Gastroesophageal sphincter (tissue), 3 donors: ENCODE measurements around the gene FLNA.

Experiments used
- EP300 ChIP-seq: sonication (generic); formaldehyde crosslinking; IDR thresholded peaks from one replicate; pipeline ENCODE4 v1.6.1; 2017; ENCODE audit warnings: antibody characterized with exemption, mild to moderate bottlenecking
- POLR2AphosphoS5 ChIP-seq: sonication (generic); formaldehyde crosslinking; IDR thresholded peaks from one replicate; pipeline ENCODE4 v1.6.1; 2017; ENCODE audit warnings: antibody characterized with exemption
- TF ChIP-seq, protein P1 (sequence below), 4 experiments: fragments of 200-600 bp in 2 of 4; fragments of 450-650 bp in 2 of 4; sonication (generic) in 1 of 4; IDR thresholded peaks; one replicate each; pipeline ENCODE4 v1.5.1; 2017 to 2019; ENCODE audit warnings: antibody characterized with exemption in 4 of 4, mild to moderate bottlenecking in 2 of 4, moderate library complexity in 2 of 4

- TF ChIP-seq EP300 (no peak), POLR2AphosphoS5 (no peak)
- TF ChIP-seq, protein P1, sequence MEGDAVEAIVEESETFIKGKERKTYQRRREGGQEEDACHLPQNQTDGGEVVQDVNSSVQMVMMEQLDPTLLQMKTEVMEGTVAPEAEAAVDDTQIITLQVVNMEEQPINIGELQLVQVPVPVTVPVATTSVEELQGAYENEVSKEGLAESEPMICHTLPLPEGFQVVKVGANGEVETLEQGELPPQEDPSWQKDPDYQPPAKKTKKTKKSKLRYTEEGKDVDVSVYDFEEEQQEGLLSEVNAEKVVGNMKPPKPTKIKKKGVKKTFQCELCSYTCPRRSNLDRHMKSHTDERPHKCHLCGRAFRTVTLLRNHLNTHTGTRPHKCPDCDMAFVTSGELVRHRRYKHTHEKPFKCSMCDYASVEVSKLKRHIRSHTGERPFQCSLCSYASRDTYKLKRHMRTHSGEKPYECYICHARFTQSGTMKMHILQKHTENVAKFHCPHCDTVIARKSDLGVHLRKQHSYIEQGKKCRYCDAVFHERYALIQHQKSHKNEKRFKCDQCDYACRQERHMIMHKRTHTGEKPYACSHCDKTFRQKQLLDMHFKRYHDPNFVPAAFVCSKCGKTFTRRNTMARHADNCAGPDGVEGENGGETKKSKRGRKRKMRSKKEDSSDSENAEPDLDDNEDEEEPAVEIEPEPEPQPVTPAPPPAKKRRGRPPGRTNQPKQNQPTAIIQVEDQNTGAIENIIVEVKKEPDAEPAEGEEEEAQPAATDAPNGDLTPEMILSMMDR (IDR thresholded peaks at IDR 0.05), result no peak
Measured at GRCh38 chrX:154352466-154352865, 22.0 kb downstream of the FLNA start.
